HCT116 (cell line): ENCODE data around the gene FAT2. TPM values are rescaled to one million over a fixed set of nuclear protein-coding genes. Genes with fewer than 3 reads are reported as not detected.

Experiments
- ATAC-seq: fragments of 200-7000 bp; cut with Tn5 transposase; 2 replicates; pipeline ENCODE4 v1.9.1; 2020; ENCODE audit warnings: mild to moderate bottlenecking, moderate library complexity
- BruUV-seq: library from RNA; stranded (reverse); fragments of 400-500 nt; replicated peaks from 2 replicates; lab custom pipeline; 2021; lab: Mats Ljungman, UMichigan
- CTCF ChIA-PET: fragments of 300-600 bp; sonication (Branson Sonifier 250); formaldehyde crosslinking; loops from one replicate; lab custom pipeline; 2021; ENCODE audit warnings: antibody characterized with exemption; lab: Charles Lee
- POLR2A ChIA-PET: fragments of 300-600, 350-600 bp; sonication (Branson Sonifier 250); formaldehyde crosslinking; loops from one replicate; lab custom pipeline; 2021; ENCODE audit warnings: antibody characterized with exemption; lab: Charles Lee
- RAD21 ChIA-PET, 2 experiments: fragments of 300-600 bp; sonication (Branson Sonifier 250); formaldehyde crosslinking; loops; one replicate each; lab custom pipeline; 2023; ENCODE audit warnings: low total read pairs in 2 of 2; ENCODE audit not compliant: uncharacterized antibody in 2 of 2, unreplicated experiment in 2 of 2, low non-redundant PET in 1 of 2; lab: Charles Lee
- DNase-seq: peaks from one replicate; pipeline ENCODE4 v3.0.0-alpha.2; 2010; ENCODE audit warnings: low read depth, low spot score
- H2AFZ ChIP-seq: fragments of 200-600 bp; shearing (Covaris generic), sonication (generic); 2 replicates; pipeline ENCODE4 v1.6.1; 2017; ENCODE audit warnings: low read depth, mixed run types, mixed read lengths, antibody characterized with exemption, low read length; ENCODE audit not compliant: poor library complexity, severe bottlenecking
- H3K27ac ChIP-seq: 2 replicates; pipeline ENCODE4 v1.5.1; 2012; ENCODE audit warnings: low read depth, low read length
- H3K27me3 ChIP-seq: fragments of 200-600 bp; sonication (generic); 2 replicates; pipeline ENCODE4 v1.6.1; 2016; ENCODE audit warnings: mixed run types, low read length, mixed read lengths; ENCODE audit not compliant: insufficient read depth
- H3K36me3 ChIP-seq, 2 experiments: fragments of 200-500 bp in 1 of 2; fragments of 200-600 bp in 1 of 2; sonication (Bioruptor generic) in 1 of 2; sonication (generic) in 1 of 2; 2 replicates each; pipeline versions ENCODE4 v1.5.1 to v1.6.1; 2014 to 2016; ENCODE audit warnings: low read length in 2 of 2, inconsistent platforms in 1 of 2, mixed read lengths in 1 of 2, mixed run types in 1 of 2; ENCODE audit not compliant: insufficient read depth in 2 of 2, control insufficient read depth in 1 of 2
- H3K4me1 ChIP-seq, 2 experiments: fragments of 200-600 bp in 1 of 2; sonication (generic) in 1 of 2; 2 replicates each; pipeline versions ENCODE4 v1.5.1 to v1.6.1; 2012 to 2017; ENCODE audit warnings: low read length in 2 of 2, inconsistent platforms in 1 of 2, mild to moderate bottlenecking in 1 of 2, mixed read lengths in 1 of 2, mixed run types in 1 of 2, moderate library complexity in 1 of 2; ENCODE audit not compliant: insufficient read depth in 2 of 2, control insufficient read depth in 1 of 2
- H3K4me2 ChIP-seq: fragments of 200-600 bp; sonication (generic); 2 replicates; pipeline ENCODE4 v1.6.1; 2017; ENCODE audit warnings: mixed run types, low read length, mixed read lengths
- H3K4me3 ChIP-seq, 2 experiments: fragments of 200-600 bp in 1 of 2; sonication (generic) in 1 of 2; replicated peaks in 1 of 2; 2 replicates each; pipeline ENCODE4 v1.5.1; 2011 to 2016; ENCODE audit warnings: low read length in 2 of 2, control low read depth in 1 of 2, low read depth in 1 of 2, mild to moderate bottlenecking in 1 of 2, mixed read lengths in 1 of 2, mixed run types in 1 of 2
- H3K79me2 ChIP-seq: fragments of 200-600 bp; sonication (generic); 2 replicates; pipeline ENCODE4 v1.6.1; 2017; ENCODE audit warnings: mild to moderate bottlenecking, mixed run types, low read length, moderate library complexity, mixed read lengths; ENCODE audit not compliant: insufficient read depth
- H3K9ac ChIP-seq: fragments of 200-600 bp; sonication (generic); 2 replicates; pipeline ENCODE4 v1.6.1; 2016; ENCODE audit warnings: low read length, mixed read lengths
- H3K9me2 ChIP-seq: fragments of 200-600 bp; sonication (generic), shearing (Covaris generic); 2 replicates; pipeline ENCODE4 v1.6.1; 2017; ENCODE audit warnings: mixed run types, mild to moderate bottlenecking, moderate library complexity; ENCODE audit not compliant: insufficient read depth
- H3K9me3 ChIP-seq, 2 experiments: fragments of 200-500 bp in 1 of 2; fragments of 200-600 bp in 1 of 2; sonication (Bioruptor generic) in 1 of 2; sonication (generic) in 1 of 2; 2 replicates each; pipeline ENCODE4 v1.6.1; 2014 to 2017; ENCODE audit warnings: low read length in 2 of 2, mixed read lengths in 2 of 2, inconsistent platforms in 1 of 2, low read depth in 1 of 2, mild to moderate bottlenecking in 1 of 2, mixed run types in 1 of 2, moderate library complexity in 1 of 2; ENCODE audit not compliant: control insufficient read depth in 1 of 2, insufficient read depth in 1 of 2
- H4K20me1 ChIP-seq: fragments of 200-600 bp; sonication (generic), shearing (Covaris generic); 2 replicates; pipeline ENCODE4 v1.6.1; 2017; ENCODE audit warnings: mixed run types, mild to moderate bottlenecking, moderate library complexity; ENCODE audit not compliant: insufficient read depth
- CBX3 ChIP-seq: IDR thresholded peaks from 2 replicates; pipeline ENCODE4 v1.6.1; 2012; ENCODE audit warnings: low read depth
- EGR1 ChIP-seq: IDR thresholded peaks from 2 replicates; pipeline ENCODE4 v1.6.1; 2012; ENCODE audit warnings: low read depth
- EZH2 ChIP-seq: fragments of 200-600 bp; sonication (generic); IDR thresholded peaks from 2 replicates; pipeline ENCODE4 v1.6.1; 2017; ENCODE audit warnings: antibody characterized with exemption, mixed run types
- EZH2phosphoT487 ChIP-seq: fragments of 200-600 bp; IDR thresholded peaks from 2 replicates; pipeline ENCODE4 v1.6.1; 2018; ENCODE audit warnings: antibody characterized with exemption, borderline replicate concordance
- FOSL1 ChIP-seq: IDR thresholded peaks from 2 replicates; pipeline ENCODE4 v1.6.1; 2012; ENCODE audit warnings: low read depth
- JUND ChIP-seq: IDR thresholded peaks from 2 replicates; pipeline ENCODE4 v1.6.1; 2012
- SP1 ChIP-seq: IDR thresholded peaks from 2 replicates; pipeline ENCODE4 v1.6.1; 2012; ENCODE audit warnings: low read depth
- SRF ChIP-seq: IDR thresholded peaks from 2 replicates; pipeline ENCODE4 v1.6.1; 2012; ENCODE audit warnings: low read depth
- TCF7L2 ChIP-seq: IDR thresholded peaks from 2 replicates; pipeline ENCODE4 v1.7.0; 2011; ENCODE audit warnings: borderline replicate concordance, inconsistent platforms; ENCODE audit not compliant: insufficient read depth, insufficient read length; ENCODE audit errors: extremely low read depth
- YY1 ChIP-seq: IDR thresholded peaks from 2 replicates; pipeline ENCODE4 v1.6.1; 2011; ENCODE audit warnings: low read length, low read depth, moderate library complexity, mild to moderate bottlenecking; ENCODE audit not compliant: insufficient replicate concordance; ENCODE audit errors: extremely low read depth
- ZFX ChIP-seq: fragments of 450-650 bp; IDR thresholded peaks from 2 replicates; pipeline ENCODE4 v1.6.1; 2017
- intact Hi-C: fragments of 100-400 bp; cut with micrococcal nuclease; formaldehyde crosslinking; loops from 2 replicates; pipeline ENCODE4 v1.10.0; 2022
- total RNA-seq: library from RNA; stranded (reverse); gene quantifications from one replicate; pipeline ENCODE4 v1.2.1, GENCODE V29; 2021; ENCODE audit not compliant: unreplicated experiment
- TF ChIP-seq, protein P1 (sequence below): IDR thresholded peaks from 2 replicates; pipeline ENCODE4 v1.6.1; 2012
- TF ChIP-seq, protein P2 (sequence below), 3 experiments: fragments of 200-600 bp in 1 of 3; sonication (generic) in 1 of 3; IDR thresholded peaks in 2 of 3; conservative IDR thresholded peaks in 1 of 3; 2 replicates each; pipeline ENCODE4 v1.5.1; 2012 to 2017; ENCODE audit warnings: low read depth in 2 of 3, low read length in 2 of 3, antibody characterized with exemption in 1 of 3, borderline replicate concordance in 1 of 3, control low read depth in 1 of 3, mild to moderate bottlenecking in 1 of 3, mixed read lengths in 1 of 3, mixed run types in 1 of 3, moderate library complexity in 1 of 3; ENCODE audit not compliant: insufficient read depth in 1 of 3

Gene FAT2
- total RNA-seq, 1 experiment from 2014 or later: 0.05 TPM

GRCh38 chr5:151589878-151590570, 1.1 kb downstream of the FAT2 start:
- RAD21 ChIA-PET: no interaction called here

More at GRCh38 chr5:151589878-151590570, 1.1 kb downstream of the FAT2 start:
- ChIA-PET POLR2A (no interaction called here), CTCF (no interaction called here)
- Histone ChIP-seq H3K9me2 (no peaks in the 10 kb centered on the region), H3K79me2 (no peaks in the 10 kb centered on the region), H3K4me1 (peaks cover 4 to 6% of the 10 kb centered on the region in 2 experiments; a peak in 2 of 4 replicates), H3K36me3 (no peaks in the 10 kb centered on the region), H3K27me3 (no peaks in the 10 kb centered on the region), H4K20me1 (no peaks in the 10 kb centered on the region), H3K9ac (no peak overlapping the region), H2AFZ (no peak overlapping the region), H3K4me3 (no peak overlapping the region), H3K9me3 (no peaks in the 10 kb centered on the region), H3K27ac (no peak overlapping the region), H3K4me2 (no peak overlapping the region)
- ATAC-seq: no peak
- TF ChIP-seq EZH2 (no peak), YY1 (no peak), SRF (no peak), EZH2phosphoT487 (no peak), CBX3 (no peak), EGR1 (no peak), JUND (no peak), ZFX (no peak), FOSL1 (no peak), SP1 (no peak), TCF7L2 (no peak)
- TF ChIP-seq, protein P1, sequence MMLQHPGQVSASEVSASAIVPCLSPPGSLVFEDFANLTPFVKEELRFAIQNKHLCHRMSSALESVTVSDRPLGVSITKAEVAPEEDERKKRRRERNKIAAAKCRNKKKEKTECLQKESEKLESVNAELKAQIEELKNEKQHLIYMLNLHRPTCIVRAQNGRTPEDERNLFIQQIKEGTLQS: no peak
- TF ChIP-seq, protein P2, sequence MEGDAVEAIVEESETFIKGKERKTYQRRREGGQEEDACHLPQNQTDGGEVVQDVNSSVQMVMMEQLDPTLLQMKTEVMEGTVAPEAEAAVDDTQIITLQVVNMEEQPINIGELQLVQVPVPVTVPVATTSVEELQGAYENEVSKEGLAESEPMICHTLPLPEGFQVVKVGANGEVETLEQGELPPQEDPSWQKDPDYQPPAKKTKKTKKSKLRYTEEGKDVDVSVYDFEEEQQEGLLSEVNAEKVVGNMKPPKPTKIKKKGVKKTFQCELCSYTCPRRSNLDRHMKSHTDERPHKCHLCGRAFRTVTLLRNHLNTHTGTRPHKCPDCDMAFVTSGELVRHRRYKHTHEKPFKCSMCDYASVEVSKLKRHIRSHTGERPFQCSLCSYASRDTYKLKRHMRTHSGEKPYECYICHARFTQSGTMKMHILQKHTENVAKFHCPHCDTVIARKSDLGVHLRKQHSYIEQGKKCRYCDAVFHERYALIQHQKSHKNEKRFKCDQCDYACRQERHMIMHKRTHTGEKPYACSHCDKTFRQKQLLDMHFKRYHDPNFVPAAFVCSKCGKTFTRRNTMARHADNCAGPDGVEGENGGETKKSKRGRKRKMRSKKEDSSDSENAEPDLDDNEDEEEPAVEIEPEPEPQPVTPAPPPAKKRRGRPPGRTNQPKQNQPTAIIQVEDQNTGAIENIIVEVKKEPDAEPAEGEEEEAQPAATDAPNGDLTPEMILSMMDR (IDR thresholded peaks at IDR 0.05 in 2 of 3, conservative IDR thresholded peaks at IDR 0.05 in 1 of 3; ENCODE audit: borderline replicate concordance in 1 of 3, insufficient read depth in 1 of 3, low read depth in 2 of 3, low read length in 2 of 3): no peak
- intact Hi-C loops: no loop called here
- DNase-seq: no peak
- BruUV-seq: no TSS peak
